Endothelial cell of umbilical vein (primary cell): ENCODE data around the gene RDH13. TPM values are rescaled to one million over a fixed set of nuclear protein-coding genes. Genes with fewer than 3 reads are reported as not detected.
"Not testable (repeated sequence)": the region's sequence is repeated elsewhere in the genome, so short reads cannot be mapped to it uniquely, and the experiment has no call there.

ENCODE experiments used
- BruUV-seq: library from RNA; stranded (reverse); fragments of 400-500 nt; replicated peaks from 2 replicates; lab custom pipeline; 2021; lab: Mats Ljungman, UMichigan
- CTCF ChIA-PET: fragments of 300-600, 350-600 bp; sonication (Branson Sonifier 250); formaldehyde crosslinking; loops from one replicate; lab custom pipeline; 2021; ENCODE audit warnings: antibody characterized with exemption, inconsistent platforms; lab: Charles Lee
- POLR2A ChIA-PET: fragments of 300-600, 350-600 bp; sonication (Branson Sonifier 250); formaldehyde crosslinking; loops from one replicate; lab custom pipeline; 2021; ENCODE audit warnings: antibody characterized with exemption, inconsistent platforms; lab: Charles Lee
- DNase-seq: peaks from one replicate; pipeline ENCODE4 v3.0.0-alpha.2; 2011; ENCODE audit warnings: low read depth, low spot score
- FAIRE-seq: peaks from 2 replicates; lab custom pipeline; 2011; peaks lifted over from hg19 to GRCh38; lab: Jason Lieb, UNC
- H2AFZ ChIP-seq: 2 replicates; pipeline ENCODE4 v1.6.0; 2012; ENCODE audit warnings: low read depth, low read length, control low read depth, inconsistent platforms
- H3K27ac ChIP-seq: 2 replicates; pipeline ENCODE4 v1.5.1; 2011; ENCODE audit warnings: low read depth, mild to moderate bottlenecking, control low read depth, low read length, moderate library complexity; ENCODE audit not compliant: insufficient read depth
- H3K27me3 ChIP-seq, 2 experiments: 2 replicates each; pipeline versions ENCODE4 v1.6.0 to v1.6.1; 2011; ENCODE audit warnings: low read length in 2 of 2, mixed read lengths in 1 of 2; ENCODE audit not compliant: control insufficient read depth in 2 of 2, insufficient read depth in 2 of 2
- H3K36me3 ChIP-seq, 2 experiments: 2 replicates in 1 of 2; 3 replicates in 1 of 2; pipeline ENCODE4 v1.5.1; 2011; ENCODE audit warnings: low read length in 2 of 2, mild to moderate bottlenecking in 1 of 2, moderate library complexity in 1 of 2; ENCODE audit not compliant: control insufficient read depth in 2 of 2, insufficient read depth in 2 of 2; ENCODE audit errors: extremely low read depth in 1 of 2
- H3K4me1 ChIP-seq: 3 replicates; pipeline ENCODE4 v1.5.1; 2011; ENCODE audit warnings: mild to moderate bottlenecking, low read length; ENCODE audit not compliant: control insufficient read depth, insufficient read depth; ENCODE audit errors: extremely low read depth
- H3K4me2 ChIP-seq: 2 replicates; pipeline ENCODE4 v1.6.1; 2011; ENCODE audit warnings: low read length, control low read depth, mixed read lengths; ENCODE audit not compliant: insufficient read depth
- H3K4me3 ChIP-seq, 3 experiments: fragments of 200-600 bp in 1 of 3; sonication (generic), shearing (Covaris generic) in 1 of 3; replicated peaks in 1 of 3; 2 replicates each; pipeline ENCODE4 v1.5.1; 2011 to 2016; ENCODE audit warnings: control low read depth in 3 of 3, low read length in 3 of 3, mild to moderate bottlenecking in 2 of 3, inconsistent platforms in 1 of 3, low read depth in 1 of 3, moderate library complexity in 1 of 3; ENCODE audit not compliant: insufficient read depth in 1 of 3
- H3K79me2 ChIP-seq: 2 replicates; pipeline ENCODE4 v1.6.0; 2012; ENCODE audit warnings: low read length, inconsistent platforms; ENCODE audit not compliant: control insufficient read depth, insufficient read depth
- H3K9ac ChIP-seq: replicated peaks from 2 replicates; pipeline ENCODE3; 2011; ENCODE audit warnings: low read length, control low read depth; ENCODE audit not compliant: insufficient read depth; ENCODE audit errors: extremely low read depth
- H3K9me1 ChIP-seq: replicated peaks from 3 replicates; pipeline ENCODE4 v1.6.0; 2011; ENCODE audit warnings: mild to moderate bottlenecking, low read length; ENCODE audit not compliant: control insufficient read depth, insufficient read depth; ENCODE audit errors: extremely low read depth
- H3K9me3 ChIP-seq: replicated peaks from 2 replicates; pipeline ENCODE4 v1.5.1; 2012; ENCODE audit warnings: low read length, inconsistent platforms; ENCODE audit not compliant: control insufficient read depth, insufficient read depth
- H4K20me1 ChIP-seq: replicated peaks from 2 replicates; pipeline ENCODE3; 2011; ENCODE audit warnings: mild to moderate bottlenecking, low read length; ENCODE audit not compliant: control insufficient read depth, insufficient read depth; ENCODE audit errors: extremely low read depth
- EZH2 ChIP-seq: IDR thresholded peaks from 2 replicates; pipeline ENCODE4 v1.6.1; 2012; ENCODE audit warnings: borderline replicate concordance, low read depth, mild to moderate bottlenecking, moderate library complexity, low read length, inconsistent platforms; ENCODE audit not compliant: severe bottlenecking
- FOS ChIP-seq: IDR thresholded peaks from 2 replicates; pipeline ENCODE4 v1.6.1; 2011; ENCODE audit warnings: mild to moderate bottlenecking, low read length, moderate library complexity, borderline replicate concordance; ENCODE audit not compliant: insufficient read depth
- GATA2 ChIP-seq: IDR thresholded peaks from 2 replicates; pipeline ENCODE4 v1.7.0; 2011; ENCODE audit warnings: low read depth, mild to moderate bottlenecking, moderate library complexity, mixed read lengths, low read length; ENCODE audit not compliant: insufficient read length, insufficient read depth
- JUN ChIP-seq: IDR thresholded peaks from 2 replicates; pipeline ENCODE4 v1.6.1; 2011; ENCODE audit warnings: borderline replicate concordance, low read depth; ENCODE audit not compliant: insufficient read length, insufficient read depth
- POLR2A ChIP-seq: IDR thresholded peaks from 2 replicates; pipeline ENCODE4 v1.6.1; 2012; ENCODE audit warnings: low read depth, mild to moderate bottlenecking, control low read depth, low read length
- dilution Hi-C: fragments of 300-500 bp; cut with MboI; formaldehyde crosslinking; loops from one replicate; pipeline ENCODE4 v1.15.0; 2019; ENCODE audit warnings: low sequenced_read_pairs; ENCODE audit not compliant: extremely low pct_ligation_motif_present
- intact Hi-C: fragments of 100-400 bp; cut with micrococcal nuclease; formaldehyde crosslinking; loops from one replicate; pipeline ENCODE4 v1.10.0; 2022
- polyA plus RNA-seq, 4 experiments: library from polyadenylated mRNA; depleted of rRNA in 3 of 4; stranded (reverse) in 3 of 4; unstranded in 1 of 4; fragments of >200 nt; gene quantifications; 2 replicates each; pipeline versions ENCODE4 v1.2.1 to v1.2.3, GENCODE V29; 2011 to 2012; ENCODE audit warnings: missing spikeins in 1 of 4
- total RNA-seq: library from RNA; stranded (reverse); gene quantifications from 2 replicates; pipeline ENCODE4 v1.2.3, GENCODE V29; 2021
- TF ChIP-seq, protein P1 (sequence below), 2 donors: IDR thresholded peaks; 1 replicate in 1 of 2; 2 replicates in 1 of 2; pipeline ENCODE4 v1.5.1; 2011; ENCODE audit warnings: low read length in 2 of 2, mild to moderate bottlenecking in 2 of 2, moderate library complexity in 2 of 2, control low read depth in 1 of 2, inconsistent platforms in 1 of 2, low read depth in 1 of 2; ENCODE audit not compliant: insufficient read depth in 1 of 2; ENCODE audit errors: extremely low read depth in 1 of 2
- TF ChIP-seq, protein P2 (sequence below): IDR thresholded peaks from 2 replicates; pipeline ENCODE4 v1.6.1; 2011; ENCODE audit not compliant: insufficient read depth, insufficient read length

Gene RDH13
- total and polyA plus RNA-seq, 2 donors (not counting 3 experiments of a cell fraction or from before 2014, with no cell fraction given): 8.7 to 19.6 TPM

DNA sequence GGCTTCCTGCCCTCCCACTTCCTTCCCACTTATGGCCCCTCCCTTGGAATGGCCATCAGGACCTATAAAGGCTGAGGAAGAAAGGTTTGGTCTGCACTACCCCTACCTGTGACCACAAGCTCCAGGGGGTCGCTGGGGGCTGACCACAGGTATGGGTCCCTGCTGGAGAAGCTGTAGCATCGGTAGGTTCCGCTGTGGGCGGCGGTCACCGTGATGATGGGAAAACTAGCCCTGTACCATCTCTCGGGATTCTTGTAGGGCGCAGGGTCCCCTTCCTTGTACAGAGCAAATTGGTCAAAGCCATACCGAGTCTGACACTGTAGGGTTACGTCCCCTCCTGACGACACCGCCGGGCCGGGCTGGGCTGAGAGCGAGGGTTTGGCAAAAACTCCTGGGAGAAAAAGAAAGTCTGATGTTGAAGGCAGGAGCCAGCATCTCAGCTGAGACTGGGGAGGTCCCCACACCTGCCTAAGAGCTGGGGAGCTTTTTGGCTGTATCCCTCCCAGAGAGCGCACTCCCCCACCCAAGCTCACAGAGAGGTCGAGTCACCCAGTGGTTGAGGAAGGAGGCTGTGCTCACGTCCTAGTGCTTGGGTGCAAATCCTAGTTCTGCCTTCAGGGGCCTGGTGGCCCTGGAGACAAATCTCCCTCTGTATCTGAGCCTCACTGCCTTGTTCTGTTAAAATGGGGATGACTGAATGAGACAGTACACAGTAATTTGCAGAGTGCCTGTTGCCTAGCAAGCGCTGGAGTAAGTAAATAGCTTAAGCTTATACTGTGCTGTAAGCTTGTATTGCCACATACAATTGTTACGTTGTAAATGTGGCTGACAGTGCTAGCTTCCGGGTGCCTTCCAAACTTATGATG, 35.2 kb downstream of the RDH13 start:
- DNase-seq (no peak), FAIRE-seq (no peak)
- Histone ChIP-seq H3K9ac (no peak overlapping the region), H4K20me1 (no peaks in the 10 kb centered on the region), H3K4me1 (no peaks in the 10 kb centered on the region), H3K36me3 (no peaks in the 10 kb centered on the region), H3K27me3 (no peaks in the 10 kb centered on the region), H3K79me2 (no peaks in the 10 kb centered on the region), H3K9me1 (no peaks in the 10 kb centered on the region), H3K27ac (no peak overlapping the region), H3K4me3 (no peak overlapping the region), H2AFZ (no peak overlapping the region), H3K4me2 (no peak overlapping the region), H3K9me3 (no peaks in the 10 kb centered on the region)
- TF ChIP-seq JUN: no peak
- TF ChIP-seq FOS: no peak
- TF ChIP-seq, protein P1, sequence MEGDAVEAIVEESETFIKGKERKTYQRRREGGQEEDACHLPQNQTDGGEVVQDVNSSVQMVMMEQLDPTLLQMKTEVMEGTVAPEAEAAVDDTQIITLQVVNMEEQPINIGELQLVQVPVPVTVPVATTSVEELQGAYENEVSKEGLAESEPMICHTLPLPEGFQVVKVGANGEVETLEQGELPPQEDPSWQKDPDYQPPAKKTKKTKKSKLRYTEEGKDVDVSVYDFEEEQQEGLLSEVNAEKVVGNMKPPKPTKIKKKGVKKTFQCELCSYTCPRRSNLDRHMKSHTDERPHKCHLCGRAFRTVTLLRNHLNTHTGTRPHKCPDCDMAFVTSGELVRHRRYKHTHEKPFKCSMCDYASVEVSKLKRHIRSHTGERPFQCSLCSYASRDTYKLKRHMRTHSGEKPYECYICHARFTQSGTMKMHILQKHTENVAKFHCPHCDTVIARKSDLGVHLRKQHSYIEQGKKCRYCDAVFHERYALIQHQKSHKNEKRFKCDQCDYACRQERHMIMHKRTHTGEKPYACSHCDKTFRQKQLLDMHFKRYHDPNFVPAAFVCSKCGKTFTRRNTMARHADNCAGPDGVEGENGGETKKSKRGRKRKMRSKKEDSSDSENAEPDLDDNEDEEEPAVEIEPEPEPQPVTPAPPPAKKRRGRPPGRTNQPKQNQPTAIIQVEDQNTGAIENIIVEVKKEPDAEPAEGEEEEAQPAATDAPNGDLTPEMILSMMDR (IDR thresholded peaks at IDR 0.05; ENCODE audit: extremely low read depth in 1 of 2, insufficient read depth in 1 of 2, low read depth in 1 of 2, low read length in 2 of 2): no peak
- TF ChIP-seq, protein P2, sequence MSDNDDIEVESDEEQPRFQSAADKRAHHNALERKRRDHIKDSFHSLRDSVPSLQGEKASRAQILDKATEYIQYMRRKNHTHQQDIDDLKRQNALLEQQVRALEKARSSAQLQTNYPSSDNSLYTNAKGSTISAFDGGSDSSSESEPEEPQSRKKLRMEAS: no peak
- TF ChIP-seq GATA2: no peak
- TF ChIP-seq EZH2: no peak
- no peak for TF ChIP-seq POLR2A
- intact Hi-C loops (no loop called here), dilution Hi-C loops (no loop called here)
- ChIA-PET CTCF (no interaction called here), POLR2A (no interaction called here)
- no TSS peak for BruUV-seq

DNA sequence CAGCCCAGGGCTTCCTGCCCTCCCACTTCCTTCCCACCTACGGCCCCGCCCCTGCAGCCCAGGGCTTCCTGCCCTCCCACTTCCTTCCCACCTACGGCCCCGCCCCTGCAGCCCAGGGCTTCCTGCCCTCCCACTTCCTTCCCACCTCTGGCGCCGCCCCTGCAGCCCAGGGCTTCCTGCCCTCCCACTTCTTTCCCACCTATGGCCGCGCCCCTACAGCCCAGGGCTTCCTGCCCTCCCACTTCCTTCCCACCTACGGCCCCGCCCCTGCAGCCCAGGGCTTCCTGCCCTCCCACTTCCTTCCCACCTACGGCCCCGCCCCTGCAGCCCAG, 35.8 kb downstream of the RDH13 start:
- H3K4me2 ChIP-seq, DNase-seq, POLR2A ChIA-PET, CTCF ChIA-PET, H3K27ac ChIP-seq, H2AFZ ChIP-seq, intact Hi-C loops, H4K20me1 ChIP-seq, H3K9ac ChIP-seq, BruUV-seq, H3K4me3 ChIP-seq, H3K36me3 ChIP-seq, H3K4me1 ChIP-seq, FAIRE-seq, H3K79me2 ChIP-seq, H3K9me3 ChIP-seq, H3K9me1 ChIP-seq, dilution Hi-C loops, H3K27me3 ChIP-seq: not testable (repeated sequence)
